GM04504 (cell line): ENCODE data around the gene DEPP1.

Source experiments
- DNase-seq: peaks from one replicate; pipeline ENCODE4 v3.0.0-alpha.2; 2012; ENCODE audit warnings: low read depth

Gene DEPP1

GRCh38 chr10:44993922-44994751 is 15.5 kb upstream of the DEPP1 start:
- no peak for DNase-seq

- DNase-seq: no peak
These were observed 14.8 kb upstream of the DEPP1 start for GRCh38 chr10:44993226-44993921.

DNA sequence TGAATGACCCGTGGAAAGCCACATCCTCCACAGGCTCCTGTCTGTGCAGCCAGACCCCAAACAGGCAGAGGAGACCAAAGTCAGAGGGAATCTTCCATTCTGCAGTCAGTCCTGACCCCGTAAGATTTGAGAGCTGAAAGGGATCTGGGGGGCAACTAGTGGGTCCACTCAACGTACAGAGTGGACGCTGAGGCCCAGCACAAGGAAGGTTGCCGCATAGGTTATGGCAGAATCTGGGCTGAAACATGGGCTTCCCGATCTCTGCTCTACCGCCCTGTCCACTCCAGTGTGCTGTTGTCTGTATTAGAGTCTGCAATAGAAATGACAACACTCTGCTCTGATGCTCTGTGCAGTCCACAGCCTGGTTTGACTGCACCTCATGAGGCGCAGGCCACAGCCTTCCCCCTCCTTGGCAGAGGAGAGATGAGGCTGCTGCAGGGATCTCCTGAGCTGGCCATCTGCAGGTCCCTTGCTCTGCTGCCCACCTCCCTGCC is 14.2 kb upstream of the DEPP1 start:
- DNase-seq: no peak

GRCh38 chr10:44992070-44992731 is 13.6 kb upstream of the DEPP1 start:
- no peak for DNase-seq

DNA sequence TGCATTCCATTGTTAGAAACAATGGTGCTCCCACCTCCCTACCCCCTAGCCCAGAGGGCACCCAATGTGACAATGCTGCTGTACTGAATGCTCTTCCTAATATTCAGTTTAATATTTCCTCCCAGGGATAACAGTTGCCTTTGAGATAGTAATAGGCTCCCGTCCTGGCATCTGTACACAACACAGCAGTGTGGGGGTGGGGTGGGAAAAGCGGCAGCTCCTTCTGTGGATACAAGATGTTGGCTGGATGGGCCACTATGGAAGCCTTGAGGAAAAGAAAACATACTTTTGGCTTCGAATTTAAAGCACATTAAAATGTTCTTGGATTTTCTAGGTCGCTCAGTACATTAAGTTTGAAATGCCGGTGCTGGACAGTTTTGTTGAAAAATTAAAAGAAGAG is 13.0 kb upstream of the DEPP1 start:
- DNase-seq: no peak

DNA sequence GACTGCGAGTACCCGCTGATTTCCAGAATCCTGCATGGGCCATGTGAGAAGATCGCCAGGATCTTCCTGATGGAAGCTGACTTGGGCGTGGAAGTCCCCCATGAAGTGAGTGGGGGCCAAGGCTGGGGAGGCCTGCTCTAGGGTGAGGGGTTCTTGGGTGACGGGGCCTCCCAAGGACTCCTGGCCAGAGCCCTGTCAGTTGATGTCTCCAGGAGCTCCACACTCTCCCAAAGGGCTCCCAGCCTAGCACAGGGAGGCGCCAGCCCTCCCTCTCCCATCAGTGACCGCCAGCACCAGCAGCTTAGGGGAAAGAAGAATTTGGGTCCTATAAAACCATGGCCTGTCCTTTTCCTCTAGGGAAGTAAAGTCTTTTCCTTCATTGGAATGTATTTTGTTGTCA is 12.4 kb upstream of the DEPP1 start:
- no peak for DNase-seq

DNA sequence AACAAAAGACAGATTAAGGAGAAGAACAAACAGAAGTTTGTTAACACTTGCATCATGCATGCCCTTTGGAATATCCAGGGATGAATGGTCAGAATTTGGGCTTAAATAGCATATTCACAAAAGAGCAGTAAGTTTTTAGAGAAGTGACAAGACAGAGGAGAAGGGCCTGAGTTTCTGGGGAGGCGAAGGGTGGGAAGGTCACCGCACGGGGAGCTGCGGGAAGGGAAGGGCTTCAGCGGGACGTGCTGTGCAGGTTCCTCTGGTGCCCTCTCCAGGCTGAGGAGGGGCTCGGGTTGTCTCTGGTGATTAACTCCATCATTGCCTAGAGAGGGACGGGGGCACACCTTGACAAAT is 11.7 kb upstream of the DEPP1 start:
- no peak for DNase-seq

GRCh38 chr10:44989597-44990301 is 11.1 kb upstream of the DEPP1 start:
- no peak for DNase-seq

DNA sequence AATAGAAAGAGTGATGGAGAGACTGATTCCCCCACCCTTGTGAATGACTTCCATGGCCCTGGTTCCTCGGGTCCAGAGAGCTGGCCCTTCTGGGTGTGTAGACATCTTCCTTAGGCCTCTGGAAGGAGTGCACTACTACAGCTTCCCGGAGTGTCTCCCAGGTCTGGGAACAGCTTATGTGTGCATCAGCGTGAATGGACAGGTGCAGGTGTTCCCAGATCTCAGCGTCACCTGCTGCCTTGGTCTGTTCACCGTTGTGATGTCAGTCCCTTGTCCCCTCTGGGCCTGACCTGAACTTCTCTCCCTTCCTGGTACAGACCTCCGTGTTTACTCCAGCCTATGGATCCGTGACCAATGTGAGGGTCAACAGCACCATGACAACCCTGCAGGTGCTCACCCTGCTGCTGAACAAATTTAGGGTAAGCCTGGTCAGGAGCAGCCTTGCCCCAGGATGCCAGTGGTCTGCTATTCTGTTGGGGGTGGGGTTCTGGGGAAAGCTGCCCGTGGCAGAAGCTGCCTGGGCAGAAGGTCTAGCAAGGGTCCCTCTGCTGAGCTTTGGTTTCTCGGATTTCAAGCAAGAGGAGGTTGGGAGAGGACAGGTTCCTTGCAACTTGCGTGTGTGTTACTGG is 10.5 kb upstream of the DEPP1 start:
- no peak for DNase-seq

DNA sequence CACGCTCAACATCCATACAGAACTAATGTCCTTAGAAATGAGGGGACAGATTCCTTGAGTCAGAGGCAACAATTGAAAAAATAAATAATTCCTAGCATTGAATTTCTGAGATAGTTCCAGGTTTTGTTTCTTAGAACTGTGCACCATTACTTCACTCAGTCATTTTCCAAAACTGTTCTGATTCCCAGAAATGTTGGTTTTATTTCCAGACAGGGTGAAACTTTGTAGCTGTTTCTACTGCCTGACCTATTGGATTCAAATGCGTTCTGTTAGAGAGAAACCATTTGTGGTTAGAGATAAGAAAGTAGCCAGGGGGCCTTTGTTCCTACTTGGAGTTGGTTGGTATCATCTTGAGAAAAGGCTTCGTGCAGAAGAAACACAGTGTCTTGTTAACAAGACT is 8.1 kb upstream of the DEPP1 start:
- DNase-seq: no peak

DNA sequence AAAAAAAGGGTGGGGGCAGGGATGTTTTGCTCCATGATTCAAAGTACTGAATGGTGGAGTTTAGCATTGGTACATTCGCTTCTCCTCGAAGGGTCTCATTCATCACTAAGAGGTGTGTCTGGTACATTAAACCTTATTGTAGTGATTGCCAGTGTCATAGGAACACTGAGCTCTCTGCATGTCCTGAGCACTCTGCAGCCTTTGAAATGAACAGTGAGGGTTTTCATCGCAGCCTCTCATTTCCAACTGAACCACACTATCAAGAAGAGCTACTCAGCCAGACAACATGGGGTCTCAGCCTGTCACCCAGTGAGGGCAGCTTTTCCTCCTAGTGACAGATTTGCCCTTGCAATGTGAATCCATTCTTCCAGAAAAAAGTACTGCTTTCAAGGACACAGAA is 7.6 kb upstream of the DEPP1 start:
- no peak for DNase-seq

GRCh38 chr10:44985175-44985681 is 6.6 kb upstream of the DEPP1 start:
- DNase-seq: no peak

GRCh38 chr10:44984671-44985101 is 6.1 kb upstream of the DEPP1 start:
- DNase-seq: no peak

DNA sequence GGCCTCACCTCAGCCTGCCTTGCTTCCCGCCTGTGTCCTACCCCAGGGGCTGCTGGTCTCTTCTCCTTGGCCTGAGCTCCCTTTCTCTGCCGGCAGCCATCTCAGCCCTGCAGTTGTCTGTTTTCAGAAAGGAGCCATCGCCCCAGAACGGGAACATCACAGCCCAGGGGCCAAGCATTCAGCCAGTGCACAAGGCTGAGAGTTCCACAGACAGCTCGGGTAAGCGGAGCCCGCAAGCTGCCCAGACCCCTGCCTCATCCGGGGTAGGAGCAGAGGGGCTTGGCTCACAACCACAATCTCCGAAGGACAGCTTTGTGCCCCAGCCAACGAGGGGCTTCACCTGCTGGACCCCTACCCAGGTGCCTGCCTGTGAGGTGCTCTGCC is 5.3 kb upstream of the DEPP1 start:
- DNase-seq: no peak

- no peak for DNase-seq
These were observed 4.7 kb upstream of the DEPP1 start for GRCh38 chr10:44983066-44983894.

- DNase-seq: no peak
These were observed 3.9 kb upstream of the DEPP1 start for GRCh38 chr10:44982496-44982895.

GRCh38 chr10:44982114-44982460 is 3.5 kb upstream of the DEPP1 start:
- DNase-seq: no peak

GRCh38 chr10:44981172-44982113 is 2.8 kb upstream of the DEPP1 start:
- peak; percentile 58 for DNase-seq

DNA sequence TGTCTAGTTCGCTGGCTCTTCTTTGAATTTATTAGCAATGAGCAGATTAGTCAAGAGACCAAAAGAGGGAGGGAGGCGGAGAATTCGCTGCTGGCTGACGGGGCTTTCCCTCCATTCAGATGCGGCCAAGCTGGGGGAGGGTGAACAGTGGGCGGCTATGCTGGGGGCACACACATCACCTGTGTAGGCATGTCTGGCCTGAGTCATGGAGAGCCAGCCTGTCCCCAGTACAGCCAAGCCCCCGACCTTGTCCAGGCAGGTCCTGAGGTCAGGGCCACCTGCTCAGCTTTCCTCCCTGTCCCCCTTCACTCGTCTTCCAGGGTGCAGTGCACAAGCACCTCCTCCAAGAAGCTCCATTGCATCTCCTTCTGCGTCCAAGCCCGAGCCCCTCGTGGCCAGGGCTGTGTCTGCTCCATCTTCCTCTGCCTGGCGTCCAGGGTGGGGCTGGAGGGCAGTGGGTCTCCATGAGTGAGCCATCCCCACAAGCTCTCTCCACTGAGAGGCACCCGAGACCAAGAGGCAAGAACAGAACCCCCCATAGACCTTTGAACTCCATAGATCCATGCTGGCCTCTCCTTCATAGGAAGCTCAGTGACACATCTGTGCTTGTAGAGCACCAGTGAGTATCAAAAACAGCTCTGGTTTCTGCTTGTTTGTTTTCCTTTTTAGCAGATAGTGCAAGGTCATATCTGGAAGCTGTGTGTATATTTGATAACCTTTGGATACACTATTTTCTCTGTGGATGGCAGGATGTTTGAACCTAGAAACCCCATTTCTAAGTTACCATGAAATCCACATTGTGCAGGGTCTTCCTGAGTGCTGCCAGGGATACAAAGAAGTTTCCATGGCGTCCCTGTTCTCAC is 1.9 kb upstream of the DEPP1 start:
- no peak for DNase-seq
